Glutamatergic neuron (in vitro differentiated cells): ENCODE results near the gene PAXIP1. TPM values are rescaled to one million over a fixed set of nuclear protein-coding genes. Genes with fewer than 3 reads are reported as not detected.

Source experiments
- DNase-seq: peaks from one replicate; pipeline ENCODE4 v3.0.0; 2022
- H3K27ac Mint-ChIP-seq: one replicate; pipeline ENCODE4 v1.8.0; 2020; ENCODE audit warnings: mild to moderate bottlenecking, mixed read lengths, inconsistent platforms; ENCODE audit not compliant: unreplicated experiment
- H3K27me3 Mint-ChIP-seq: one replicate; pipeline ENCODE4 v1.8.0; 2020; ENCODE audit warnings: mild to moderate bottlenecking, moderate library complexity, mixed read lengths, inconsistent platforms; ENCODE audit not compliant: unreplicated experiment
- H3K36me3 Mint-ChIP-seq: one replicate; pipeline ENCODE4 v1.8.0; 2020; ENCODE audit warnings: mild to moderate bottlenecking, mixed read lengths, inconsistent platforms; ENCODE audit not compliant: unreplicated experiment
- H3K4me1 Mint-ChIP-seq: one replicate; pipeline ENCODE4 v1.8.0; 2020; ENCODE audit warnings: mild to moderate bottlenecking, low read depth, mixed read lengths, inconsistent platforms; ENCODE audit not compliant: unreplicated experiment
- H3K4me3 Mint-ChIP-seq: one replicate; pipeline ENCODE4 v1.8.0; 2020; ENCODE audit warnings: mild to moderate bottlenecking, mixed read lengths, inconsistent platforms; ENCODE audit not compliant: unreplicated experiment
- H3K9me3 Mint-ChIP-seq: one replicate; pipeline ENCODE4 v1.8.0; 2020; ENCODE audit warnings: mild to moderate bottlenecking, moderate library complexity, mixed read lengths, inconsistent platforms; ENCODE audit not compliant: unreplicated experiment
- CTCF ChIP-seq: fragments of 200-600 bp; sonication (generic); IDR thresholded peaks from one replicate; pipeline ENCODE4 v1.5.0; 2021; ENCODE audit not compliant: partially characterized antibody, unreplicated experiment
- total RNA-seq: library from RNA; stranded (reverse); fragmentation: NEBNext Ultra II Directional; extraction: Animal tissue kit (Norgen Biotek cat#: 25700); gene quantifications from one replicate; pipeline ENCODE4 v1.2.1, GENCODE V29; 2021; ENCODE audit not compliant: unreplicated experiment

PAXIP1 gene
- total RNA-seq, 1 donor from 2014 or later, result 13.8 TPM

GRCh38 chr7:154905146-154905545 is 97.8 kb downstream of the PAXIP1 start:
- Mint-ChIP-seq H3K36me3 (peaks cover 10% of the 10 kb centered on the region), H3K27me3 (peaks cover 16% of the 10 kb centered on the region), H3K4me3 (no peak overlapping the region), H3K27ac (no peak overlapping the region), H3K9me3 (peaks cover 27% of the 10 kb centered on the region), H3K4me1 (no peaks in the 10 kb centered on the region)
- TF ChIP-seq CTCF, result no peak
- no peak for DNase-seq

DNA sequence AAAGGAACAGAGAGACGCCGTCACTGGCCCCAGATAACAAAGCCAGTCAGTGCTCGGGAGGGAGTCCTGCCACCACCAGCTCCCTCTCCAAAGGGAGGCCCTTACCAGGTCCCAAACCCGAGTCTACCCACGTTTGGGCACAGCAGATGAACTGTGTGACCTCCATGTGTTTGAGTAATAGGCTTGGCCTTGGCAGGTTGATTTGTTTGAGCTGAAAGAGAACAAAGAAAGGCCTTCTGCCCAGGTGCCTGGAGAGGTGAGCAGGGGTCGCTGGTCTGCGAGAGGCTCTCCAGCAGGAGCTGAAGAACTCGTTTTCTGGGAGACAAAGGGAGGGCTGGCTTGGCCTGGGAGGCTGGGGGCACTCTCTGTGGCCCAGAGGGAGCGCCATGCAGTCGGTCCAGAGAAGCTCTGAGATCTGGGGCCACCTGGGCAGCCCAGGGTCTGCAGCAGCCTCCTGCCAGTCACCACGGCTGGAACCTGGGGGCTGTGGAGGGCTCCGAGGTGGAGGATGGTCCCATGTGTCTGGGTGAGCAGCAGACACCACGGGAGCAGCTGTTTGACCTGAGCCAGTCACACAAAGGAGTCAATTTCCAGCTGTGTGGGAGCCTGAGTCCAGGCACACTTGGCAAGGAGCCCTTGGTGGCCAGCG is 99.7 kb downstream of the PAXIP1 start:
- H3K27me3 Mint-ChIP-seq, result peaks cover 12% of the 10 kb centered on the region
- peaks cover 20% of the 10 kb centered on the region for H3K9me3 Mint-ChIP-seq
- TF ChIP-seq CTCF, result no peak
- peaks cover 5% of the 10 kb centered on the region for H3K36me3 Mint-ChIP-seq
- no peaks in the 10 kb centered on the region for H3K4me1 Mint-ChIP-seq
- no peak overlapping the region for H3K27ac Mint-ChIP-seq
- H3K4me3 Mint-ChIP-seq, result no peak overlapping the region
- DNase-seq, result no peak

DNA sequence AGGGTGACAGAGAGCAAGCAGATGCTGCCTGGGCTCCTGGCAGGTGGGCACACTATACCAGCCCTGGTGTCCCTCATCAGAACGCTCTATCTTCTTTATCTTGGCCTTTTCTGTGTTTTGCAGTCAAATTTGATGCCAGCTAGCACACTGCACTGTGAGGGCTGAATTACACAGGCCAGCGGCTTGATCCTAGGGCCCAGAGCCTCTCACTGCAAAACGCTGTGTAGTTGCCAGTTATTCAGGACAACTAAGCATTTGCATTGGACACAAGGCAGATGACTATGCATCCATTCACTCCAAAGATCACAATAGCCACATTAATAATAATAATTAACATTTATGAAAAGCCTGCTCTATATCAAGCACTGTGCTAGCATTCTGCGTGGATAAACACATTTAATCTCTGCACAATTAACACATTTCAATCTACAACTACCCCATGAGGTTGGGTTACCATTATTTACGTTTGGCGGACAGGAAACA is 100.3 kb downstream of the PAXIP1 start:
- Mint-ChIP-seq H3K9me3 (peaks cover 15% of the 10 kb centered on the region), H3K27ac (no peak overlapping the region), H3K27me3 (peaks cover 9% of the 10 kb centered on the region), H3K4me1 (no peaks in the 10 kb centered on the region), H3K4me3 (no peak overlapping the region), H3K36me3 (peaks cover 5% of the 10 kb centered on the region)
- TF ChIP-seq CTCF, result no peak
- no peak for DNase-seq

DNA sequence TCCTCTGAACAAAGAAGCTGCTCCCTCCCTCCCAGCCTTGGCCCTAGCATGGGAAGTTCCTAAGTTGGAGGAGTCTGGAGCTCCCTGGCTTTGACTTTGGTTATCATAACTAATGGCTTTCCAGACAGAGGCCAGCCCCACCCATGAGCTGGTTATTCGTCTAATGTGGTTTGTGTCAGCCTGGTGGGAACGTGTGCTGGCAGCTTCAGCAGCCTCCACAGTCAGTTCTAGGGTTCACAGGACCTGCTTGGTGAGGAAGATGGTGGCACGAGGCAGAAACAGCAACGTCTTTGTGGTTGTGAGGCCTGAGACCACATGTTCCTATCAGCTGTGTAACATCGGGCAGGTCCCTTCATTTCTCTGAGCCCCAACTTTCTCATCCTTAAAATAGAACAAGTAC is 103.1 kb downstream of the PAXIP1 start:
- TF ChIP-seq CTCF, result no peak
- H3K27ac Mint-ChIP-seq, result no peak overlapping the region
- DNase-seq, result no peak
- H3K9me3 Mint-ChIP-seq, result peaks cover 14% of the 10 kb centered on the region
- peaks cover 5% of the 10 kb centered on the region for H3K27me3 Mint-ChIP-seq
- H3K36me3 Mint-ChIP-seq, result peaks cover 5% of the 10 kb centered on the region
- no peaks in the 10 kb centered on the region for H3K4me1 Mint-ChIP-seq
- no peak overlapping the region for H3K4me3 Mint-ChIP-seq

DNA sequence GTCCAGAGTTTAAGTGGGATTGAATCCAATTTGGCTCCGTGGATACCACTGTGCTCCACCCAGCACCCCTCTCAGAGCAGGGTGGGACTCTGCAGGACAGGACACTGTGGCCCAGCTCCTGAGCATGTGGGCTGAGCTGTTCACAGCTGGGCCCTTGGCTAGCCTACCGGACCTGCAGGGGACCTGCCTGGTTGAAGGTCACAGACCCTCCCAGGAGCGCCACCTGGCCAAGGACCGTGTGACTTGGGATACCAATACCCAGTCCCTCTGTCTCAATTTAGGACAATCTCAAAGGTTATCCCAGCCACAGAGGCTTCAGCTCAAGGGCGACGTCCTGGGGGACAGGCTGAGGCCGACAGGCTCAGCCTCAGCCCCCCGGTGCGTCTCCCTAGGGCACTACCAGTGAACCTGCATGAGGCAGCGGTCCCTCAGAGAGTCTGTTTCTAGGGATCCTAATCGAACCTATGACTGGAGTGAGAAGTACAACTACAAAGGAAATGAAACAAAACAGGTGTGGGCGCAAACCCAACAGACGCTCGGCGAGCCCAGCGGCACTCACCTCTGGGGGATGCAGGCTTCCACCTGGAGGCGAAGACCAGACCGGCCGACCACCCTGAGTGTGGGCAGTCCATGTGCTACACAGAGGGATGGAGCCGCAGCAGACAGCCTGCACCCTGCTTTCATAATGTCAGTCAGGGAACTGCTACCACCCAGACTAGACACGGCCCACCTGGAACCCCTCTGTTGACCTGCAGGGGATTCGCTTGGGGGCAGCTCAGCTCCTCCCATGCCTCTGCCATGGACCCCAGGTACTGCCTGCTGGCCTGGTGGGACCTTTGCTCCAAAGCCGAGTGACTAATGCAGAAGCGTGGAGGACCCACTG is 103.7 kb downstream of the PAXIP1 start:
- H3K27ac Mint-ChIP-seq, result no peak overlapping the region
- no peaks in the 10 kb centered on the region for H3K4me1 Mint-ChIP-seq
- no peak overlapping the region for H3K4me3 Mint-ChIP-seq
- peaks cover 3% of the 10 kb centered on the region for H3K27me3 Mint-ChIP-seq
- no peak for TF ChIP-seq CTCF
- peaks cover 5% of the 10 kb centered on the region for H3K36me3 Mint-ChIP-seq
- DNase-seq, result no peak
- H3K9me3 Mint-ChIP-seq, result peaks cover 14% of the 10 kb centered on the region
